A673 (cell line): ENCODE measurements around the gene DIPK2A. TPM values are rescaled to one million over a fixed set of nuclear protein-coding genes. Genes with fewer than 3 reads are reported as not detected.

ENCODE experiments used
- BruUV-seq: library from RNA; stranded (reverse); fragments of 400-500 nt; replicated peaks from 2 replicates; lab custom pipeline; 2021; lab: Mats Ljungman, UMichigan
- CTCF ChIA-PET: fragments of 300-600 bp; sonication (Branson Sonifier 250); formaldehyde crosslinking; loops from one replicate; lab custom pipeline; 2022; ENCODE audit warnings: antibody characterized with exemption; lab: Charles Lee
- POLR2A ChIA-PET: fragments of 300-600 bp; sonication (Branson Sonifier 250); formaldehyde crosslinking; loops from one replicate; lab custom pipeline; 2022; ENCODE audit warnings: antibody characterized with exemption; ENCODE audit not compliant: low non-redundant PET; lab: Charles Lee
- DNase-seq: peaks from one replicate; pipeline ENCODE4 v3.0.0-alpha.2; 2015; ENCODE audit warnings: low spot score
- H3K27ac ChIP-seq: fragments of 200-600 bp; sonication (generic); 2 replicates; pipeline ENCODE4 v1.5.1; 2016; ENCODE audit warnings: mixed run types, low read depth, mild to moderate bottlenecking, mixed read lengths, antibody characterized with exemption, low read length; ENCODE audit not compliant: poor library complexity, severe bottlenecking
- H3K27me3 ChIP-seq: fragments of 200-600 bp; sonication (generic); replicated peaks from 2 replicates; pipeline ENCODE4 v1.6.1; 2017; ENCODE audit warnings: mixed run types, low read depth, mild to moderate bottlenecking, mixed read lengths, antibody characterized with exemption, low read length; ENCODE audit not compliant: insufficient read depth, poor library complexity
- H3K36me3 ChIP-seq: fragments of 200-600 bp; sonication (generic); 2 replicates; pipeline ENCODE4 v1.6.1; 2016; ENCODE audit warnings: mixed run types, mild to moderate bottlenecking, mixed read lengths, antibody characterized with exemption, low read length; ENCODE audit not compliant: insufficient read depth, poor library complexity, severe bottlenecking
- H3K4me1 ChIP-seq: fragments of 200-600 bp; sonication (generic); 2 replicates; pipeline ENCODE4 v1.6.1; 2017; ENCODE audit warnings: mixed run types, mild to moderate bottlenecking, mixed read lengths, antibody characterized with exemption, low read length; ENCODE audit not compliant: insufficient read depth, poor library complexity, severe bottlenecking
- H3K4me3 ChIP-seq: fragments of 200-600 bp; sonication (generic); 2 replicates; pipeline ENCODE4 v1.5.1; 2016; ENCODE audit warnings: low read depth, mixed run types, mild to moderate bottlenecking, mixed read lengths, low read length; ENCODE audit not compliant: poor library complexity, severe bottlenecking
- H3K9me3 ChIP-seq: fragments of 200-600 bp; sonication (generic); 2 replicates; pipeline ENCODE4 v1.6.1; 2016; ENCODE audit warnings: mixed run types, low read depth, mild to moderate bottlenecking, mixed read lengths, antibody characterized with exemption, low read length; ENCODE audit not compliant: poor library complexity, severe bottlenecking
- CTCF ChIP-seq: fragments of 300-800, 200-600 bp; sonication (generic); conservative IDR thresholded peaks from 2 replicates; pipeline ENCODE4 v1.5.1; 2017; ENCODE audit warnings: low read depth, mild to moderate bottlenecking, antibody characterized with exemption, low read length, moderate library complexity, mixed read lengths
- EZH2 ChIP-seq: fragments of 200-600 bp; sonication (generic); IDR thresholded peaks from 2 replicates; pipeline ENCODE4 v1.6.1; 2017; ENCODE audit warnings: borderline replicate concordance, low read depth, mild to moderate bottlenecking, mixed read lengths, antibody characterized with exemption, low read length; ENCODE audit not compliant: poor library complexity, severe bottlenecking
- intact Hi-C: fragments of 100-400 bp; cut with micrococcal nuclease; formaldehyde crosslinking; loops from one replicate; pipeline ENCODE4 v1.10.0; 2022; ENCODE audit not compliant: unreplicated experiment
- total RNA-seq: library from RNA; stranded (reverse); gene quantifications from 2 replicates; pipeline ENCODE4 v1.2.3, GENCODE V29; 2021

The DIPK2A gene
- total RNA-seq, 1 experiment from 2014 or later, result 47.7 TPM

- intact Hi-C loops, result no loop called here
- ChIA-PET POLR2A (no interaction called here), CTCF (no interaction called here)
- Histone ChIP-seq H3K4me1 (no peaks in the 10 kb centered on the region), H3K9me3 (no peaks in the 10 kb centered on the region), H3K4me3 (no peak overlapping the region), H3K36me3 (no peaks in the 10 kb centered on the region), H3K27ac (no peak overlapping the region), H3K27me3 (no peaks in the 10 kb centered on the region)
- no peak for DNase-seq
- TF ChIP-seq EZH2, result no peak
- BruUV-seq, result no TSS peak
Observed at GRCh38 chr3:143928541-143929255, 42.9 kb upstream of the DIPK2A start.

GRCh38 chr3:143934791-143935190 lies 36.8 kb upstream of the DIPK2A start:
- no peaks in the 10 kb centered on the region for H3K27me3 ChIP-seq
- H3K4me3 ChIP-seq, result no peak overlapping the region
- no peaks in the 10 kb centered on the region for H3K9me3 ChIP-seq
- POLR2A ChIA-PET, result interaction anchor here (0.5 kb wide), 1 partner anchor 228 kb away, joined by 3 read pairs; no protein-coding TSS in a partner anchor
- no peaks in the 10 kb centered on the region for H3K36me3 ChIP-seq
- H3K4me1 ChIP-seq, result no peaks in the 10 kb centered on the region
- intact Hi-C loops, result no loop called here
- BruUV-seq, result no TSS peak
- no peak for DNase-seq
- TF ChIP-seq CTCF (no peak), EZH2 (no peak)
- H3K27ac ChIP-seq, result no peak overlapping the region
- CTCF ChIA-PET, result no interaction called here

GRCh38 chr3:143935678-143936077 lies 35.9 kb upstream of the DIPK2A start:
- H3K4me1 ChIP-seq, result no peaks in the 10 kb centered on the region
- H3K4me3 ChIP-seq, result no peak overlapping the region
- no peak for DNase-seq
- no TSS peak for BruUV-seq
- intact Hi-C loops, result no loop called here
- H3K36me3 ChIP-seq, result no peaks in the 10 kb centered on the region
- POLR2A ChIA-PET, result no interaction called here
- TF ChIP-seq EZH2, result no peak
- TF ChIP-seq CTCF, result no peak
- H3K9me3 ChIP-seq, result no peaks in the 10 kb centered on the region
- no peak overlapping the region for H3K27ac ChIP-seq
- H3K27me3 ChIP-seq, result no peaks in the 10 kb centered on the region
- CTCF ChIA-PET, result no interaction called here

DNA sequence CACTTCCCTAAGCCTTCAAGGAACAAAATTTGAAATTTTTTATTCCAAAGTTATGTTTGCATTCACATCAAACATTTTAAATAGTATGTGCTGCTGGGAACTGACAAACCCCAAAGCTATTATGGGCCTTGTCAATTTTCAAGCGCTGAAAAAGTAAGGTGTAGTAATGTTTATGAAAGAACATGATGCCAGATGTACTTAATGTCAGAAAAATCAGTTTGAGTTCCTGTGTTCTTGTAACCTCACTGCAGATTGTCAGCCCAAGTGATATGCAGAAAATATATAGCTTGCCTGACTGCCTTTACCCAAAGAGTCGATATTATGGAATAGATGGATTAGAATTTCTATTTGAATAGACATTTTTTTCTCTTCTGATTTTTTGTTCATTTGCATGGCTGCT lies 20.8 kb upstream of the DIPK2A start:
- no peaks in the 10 kb centered on the region for H3K27me3 ChIP-seq
- H3K9me3 ChIP-seq, result no peaks in the 10 kb centered on the region
- TF ChIP-seq CTCF, result no peak
- no peak for TF ChIP-seq EZH2
- DNase-seq, result no peak
- no peaks in the 10 kb centered on the region for H3K36me3 ChIP-seq
- ChIA-PET CTCF (no interaction called here), POLR2A (no interaction called here)
- H3K27ac ChIP-seq, result no peak overlapping the region
- intact Hi-C loops, result loop anchor here (5.0 kb wide), 1 partner anchor 174 kb away; no protein-coding TSS in a partner anchor
- no peaks in the 10 kb centered on the region for H3K4me1 ChIP-seq
- H3K4me3 ChIP-seq, result no peak overlapping the region
- BruUV-seq, result no TSS peak
